Inflammatory macrophage treated with lipopolysaccharide for 4 hours (primary cell): ENCODE data around the gene ANO6.
"Not testable (repeated sequence)": the region's sequence is repeated elsewhere in the genome, so short reads cannot be mapped to it uniquely, and the experiment has no call there.

Experiments
- DNase-seq: peaks from one replicate; pipeline ENCODE4 v3.0.0-alpha.2; 2020

Gene ANO6

GRCh38 chr12:45317261-45317660 is 101.4 kb downstream of the ANO6 start:
- not testable (repeated sequence) for DNase-seq

- DNase-seq: no peak
Observed at GRCh38 chr12:45322810-45323209, 106.9 kb downstream of the ANO6 start.

- DNase-seq: peak; percentile 90
Observed at GRCh38 chr12:45324391-45324790, 108.5 kb downstream of the ANO6 start.

GRCh38 chr12:45326358-45326975 is 110.6 kb downstream of the ANO6 start:
- DNase-seq: no peak

- no peak for DNase-seq
Observed at GRCh38 chr12:45327823-45328383, 112.0 kb downstream of the ANO6 start.

- DNase-seq: no peak
Observed at GRCh38 chr12:45329238-45329637, 113.3 kb downstream of the ANO6 start.

- DNase-seq: no peak
Observed at GRCh38 chr12:45329702-45330101, 113.8 kb downstream of the ANO6 start.

GRCh38 chr12:45331552-45331951 is 115.7 kb downstream of the ANO6 start:
- peak; percentile 47 for DNase-seq

- DNase-seq: no peak
Observed at GRCh38 chr12:45334396-45334795, 118.5 kb downstream of the ANO6 start.

- DNase-seq: peak; percentile 86
Observed at GRCh38 chr12:45336331-45336730, 120.4 kb downstream of the ANO6 start.

- no peak for DNase-seq
Observed at GRCh38 chr12:45336762-45337596, 121.1 kb downstream of the ANO6 start.

- no peak for DNase-seq
Observed at GRCh38 chr12:45337835-45338234, 121.9 kb downstream of the ANO6 start.

GRCh38 chr12:45338272-45338671 is 122.4 kb downstream of the ANO6 start:
- no peak for DNase-seq

GRCh38 chr12:45339035-45339434 is 123.1 kb downstream of the ANO6 start:
- DNase-seq: no peak

GRCh38 chr12:45342171-45342570 is 126.3 kb downstream of the ANO6 start:
- DNase-seq: no peak

GRCh38 chr12:45342848-45343247 is 127.0 kb downstream of the ANO6 start:
- DNase-seq: no peak

GRCh38 chr12:45343269-45344051 is 127.6 kb downstream of the ANO6 start:
- no peak for DNase-seq

- no peak for DNase-seq
Observed at GRCh38 chr12:45348311-45348710, 132.4 kb downstream of the ANO6 start.

- no peak for DNase-seq
Observed at GRCh38 chr12:45348986-45349385, 133.1 kb downstream of the ANO6 start.

- no peak for DNase-seq
Observed at GRCh38 chr12:45349916-45350315, 134.0 kb downstream of the ANO6 start.

GRCh38 chr12:45350861-45351260 is 135.0 kb downstream of the ANO6 start:
- no peak for DNase-seq

GRCh38 chr12:45351921-45352670 is 136.2 kb downstream of the ANO6 start:
- no peak for DNase-seq

- DNase-seq: no peak
Observed at GRCh38 chr12:45353944-45354343, 138.0 kb downstream of the ANO6 start.
